Liver (tissue), 3 donors: ENCODE measurements around the gene PCDHB3.

Experiments
- CTCF ChIP-seq: fragments of 150-350 bp; IDR thresholded peaks from 2 replicates; pipeline ENCODE4 v1.5.1; 2017; ENCODE audit warnings: improper control_type of control experiment, low read depth, low read length; ENCODE audit not compliant: missing input control
- EGR1 ChIP-seq, 2 donors: IDR thresholded peaks; 2 replicates each; pipeline ENCODE4 v1.6.1; 2016 to 2018; ENCODE audit warnings: antibody characterized with exemption in 2 of 2, low read depth in 2 of 2
- REST ChIP-seq: IDR thresholded peaks from 2 replicates; pipeline ENCODE4 v1.6.1; 2016; ENCODE audit warnings: antibody characterized with exemption, mild to moderate bottlenecking
- TF ChIP-seq, protein P1 (sequence below): IDR thresholded peaks from 2 replicates; pipeline ENCODE4 v1.6.1; 2016; ENCODE audit warnings: antibody characterized with exemption
- donor health status: healthy.
- donor health status: healthy.

- no peak for TF ChIP-seq CTCF
- TF ChIP-seq, protein P1, sequence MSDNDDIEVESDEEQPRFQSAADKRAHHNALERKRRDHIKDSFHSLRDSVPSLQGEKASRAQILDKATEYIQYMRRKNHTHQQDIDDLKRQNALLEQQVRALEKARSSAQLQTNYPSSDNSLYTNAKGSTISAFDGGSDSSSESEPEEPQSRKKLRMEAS: no peak
- no peak for TF ChIP-seq REST
- no peak for TF ChIP-seq EGR1 (IDR thresholded peaks at IDR 0.05; ENCODE audit: low read depth in 2 of 2)
Observed at GRCh38 chr5:141119250-141119649, 19.0 kb downstream of the PCDHB3 start.
